H1 (cell line): ENCODE measurements around the gene ZFAND3. TPM values are rescaled to one million over a fixed set of nuclear protein-coding genes. Genes with fewer than 3 reads are reported as not detected.

Experiments
- CTCF ChIA-PET: fragments of 300-600 bp; sonication (Branson Sonifier 250); formaldehyde crosslinking; loops from one replicate; lab custom pipeline; 2021; ENCODE audit not compliant: partially characterized antibody; lab: Charles Lee
- POLR2A ChIA-PET: fragments of 300-600 bp; sonication (Branson Sonifier 250); formaldehyde crosslinking; loops from one replicate; lab custom pipeline; 2021; ENCODE audit warnings: inconsistent platforms; ENCODE audit not compliant: partially characterized antibody; lab: Charles Lee
- DNase-seq, 2 experiments: peaks; one replicate each; pipeline versions ENCODE4 v3.0.0 to v3.0.0-alpha.2; 2010 to 2022; ENCODE audit warnings: low spot score in 2 of 2, low read depth in 1 of 2, mixed read lengths in 1 of 2
- FAIRE-seq: peaks from 2 replicates; lab custom pipeline; 2011; peaks lifted over from hg19 to GRCh38; lab: Jason Lieb, UNC
- H2AFZ ChIP-seq: 2 replicates; pipeline ENCODE4 v1.8.1; 2012; ENCODE audit warnings: low read length, inconsistent platforms
- H2AK5ac ChIP-seq: 2 replicates; pipeline ENCODE4 v1.6.1; 2013; ENCODE audit warnings: low read depth, low read length
- H2BK120ac ChIP-seq: replicated peaks from 2 replicates; pipeline ENCODE3; 2013; ENCODE audit warnings: low read depth, low read length, inconsistent platforms
- H2BK12ac ChIP-seq: 2 replicates; pipeline ENCODE4 v1.6.1; 2013; ENCODE audit warnings: low read depth, low read length
- H2BK15ac ChIP-seq: 2 replicates; pipeline ENCODE4 v1.6.1; 2013; ENCODE audit warnings: low read length
- H2BK20ac ChIP-seq: 2 replicates; pipeline ENCODE4 v1.6.1; 2013; ENCODE audit warnings: low read length
- H2BK5ac ChIP-seq: 2 replicates; pipeline ENCODE4 v1.6.1; 2013; ENCODE audit warnings: low read depth, low read length
- H3K14ac ChIP-seq: 2 replicates; pipeline ENCODE4 v1.6.1; 2013; ENCODE audit warnings: inconsistent platforms; ENCODE audit not compliant: insufficient read length
- H3K18ac ChIP-seq: 2 replicates; pipeline ENCODE4 v1.6.1; 2013; ENCODE audit warnings: low read length; ENCODE audit errors: extremely low read depth
- H3K23ac ChIP-seq: 2 replicates; pipeline ENCODE4 v1.6.1; 2013; ENCODE audit warnings: inconsistent platforms; ENCODE audit not compliant: insufficient read length
- H3K23me2 ChIP-seq: 2 replicates; pipeline ENCODE4 v1.6.1; 2013; ENCODE audit warnings: low read depth, low read length
- H3K27ac ChIP-seq: 2 replicates; pipeline ENCODE4 v1.6.1; 2011; ENCODE audit warnings: low read depth, low read length, inconsistent platforms
- H3K27me3 ChIP-seq, 4 experiments: replicated peaks in 1 of 4; 1 replicate in 1 of 4; 2 replicates in 3 of 4; pipeline versions ENCODE4 v1.6.1 to v1.8.1; 2011 to 2013; ENCODE audit warnings: low read length in 3 of 4, mild to moderate bottlenecking in 3 of 4, inconsistent platforms in 2 of 4, mixed read lengths in 2 of 4, moderate library complexity in 1 of 4; ENCODE audit not compliant: control insufficient read depth in 3 of 4, insufficient read depth in 3 of 4; ENCODE audit errors: extremely low read depth in 1 of 4
- H3K36me3 ChIP-seq, 4 experiments: 2 replicates each; pipeline versions ENCODE4 v1.6.1 to v1.8.1; 2011 to 2013; ENCODE audit warnings: mild to moderate bottlenecking in 4 of 4, low read length in 3 of 4, moderate library complexity in 2 of 4, control low read depth in 1 of 4, inconsistent platforms in 1 of 4; ENCODE audit not compliant: insufficient read depth in 4 of 4, control insufficient read depth in 2 of 4
- H3K4ac ChIP-seq: replicated peaks from 2 replicates; pipeline ENCODE3; 2013; ENCODE audit warnings: low read length, low read depth, mixed read lengths, inconsistent platforms; ENCODE audit not compliant: insufficient read length
- H3K4me1 ChIP-seq, 4 experiments: replicated peaks in 1 of 4; 1 replicate in 1 of 4; 2 replicates in 3 of 4; pipeline versions ENCODE4 v1.6.1 to v1.8.1; 2011 to 2013; ENCODE audit warnings: low read length in 3 of 4, inconsistent platforms in 2 of 4, mixed read lengths in 1 of 4; ENCODE audit not compliant: insufficient read depth in 4 of 4, control insufficient read depth in 3 of 4
- H3K4me2 ChIP-seq, 2 experiments: 2 replicates each; pipeline versions ENCODE4 v1.6.1 to v1.8.1; 2011 to 2013; ENCODE audit warnings: low read depth in 2 of 2, low read length in 2 of 2, control low read depth in 1 of 2, inconsistent platforms in 1 of 2, mild to moderate bottlenecking in 1 of 2; ENCODE audit not compliant: insufficient read depth in 1 of 2
- H3K4me3 ChIP-seq, 4 experiments: fragments of 200-600, 300-600 bp in 1 of 4; sonication (generic), shearing (Covaris generic), sonication (Bioruptor Twin) in 1 of 4; 2 replicates each; pipeline versions ENCODE4 v1.5.1 to v1.8.1; 2011 to 2016; ENCODE audit warnings: low read length in 4 of 4, low read depth in 3 of 4, control low read depth in 2 of 4, inconsistent platforms in 2 of 4, mild to moderate bottlenecking in 2 of 4, mixed read lengths in 1 of 4, moderate library complexity in 1 of 4; ENCODE audit not compliant: insufficient read depth in 2 of 4; ENCODE audit errors: extremely low read depth in 1 of 4
- H3K56ac ChIP-seq: replicated peaks from 2 replicates; pipeline ENCODE3; 2013; ENCODE audit warnings: low read depth, mild to moderate bottlenecking, mixed read lengths, low read length, inconsistent platforms; ENCODE audit not compliant: insufficient read length
- H3K79me1 ChIP-seq: 2 replicates; pipeline ENCODE4 v1.6.1; 2013; ENCODE audit warnings: low read depth, low read length, control low read depth
- H3K79me2 ChIP-seq, 2 experiments: 2 replicates each; pipeline versions ENCODE4 v1.6.1 to v1.8.1; 2012 to 2013; ENCODE audit warnings: low read length in 2 of 2, mild to moderate bottlenecking in 2 of 2, inconsistent platforms in 1 of 2; ENCODE audit not compliant: insufficient read depth in 2 of 2, control insufficient read depth in 1 of 2
- H3K9ac ChIP-seq, 4 experiments: replicated peaks in 1 of 4; 1 replicate in 1 of 4; 2 replicates in 3 of 4; pipeline versions ENCODE4 v1.6.1 to v1.8.1; 2011 to 2013; ENCODE audit warnings: low read depth in 3 of 4, low read length in 3 of 4, control low read depth in 2 of 4, mild to moderate bottlenecking in 2 of 4, moderate library complexity in 2 of 4, inconsistent platforms in 1 of 4; ENCODE audit errors: extremely low read depth in 1 of 4
- H3K9me3 ChIP-seq, 2 experiments: 2 replicates each; pipeline versions ENCODE4 v1.6.1 to v1.8.1; 2012 to 2013; ENCODE audit warnings: mild to moderate bottlenecking in 2 of 2, moderate library complexity in 2 of 2, control low read depth in 1 of 2, inconsistent platforms in 1 of 2, low read depth in 1 of 2, low read length in 1 of 2, mixed read lengths in 1 of 2; ENCODE audit not compliant: insufficient read depth in 2 of 2
- H4K20me1 ChIP-seq, 2 experiments: replicated peaks in 1 of 2; 2 replicates each; pipeline versions ENCODE3 to v1.8.1; 2011 to 2013; ENCODE audit warnings: inconsistent platforms in 2 of 2, low read length in 2 of 2, mild to moderate bottlenecking in 1 of 2; ENCODE audit not compliant: insufficient read depth in 2 of 2, control insufficient read depth in 1 of 2
- H4K5ac ChIP-seq: 2 replicates; pipeline ENCODE4 v1.6.1; 2013; ENCODE audit warnings: low read length, low read depth, mixed read lengths, inconsistent platforms; ENCODE audit not compliant: insufficient read length
- H4K8ac ChIP-seq: 2 replicates; pipeline ENCODE4 v1.8.0; 2013; ENCODE audit warnings: mild to moderate bottlenecking, moderate library complexity, low read length, inconsistent platforms; ENCODE audit not compliant: insufficient read depth; ENCODE audit errors: extremely low read depth
- H4K91ac ChIP-seq: replicated peaks from 2 replicates; pipeline ENCODE3; 2013; ENCODE audit warnings: low read length, mixed read lengths, inconsistent platforms; ENCODE audit not compliant: insufficient read length
- CTCF ChIP-seq, 3 experiments: IDR thresholded peaks; 1 replicate in 2 of 3; 2 replicates in 1 of 3; pipeline versions ENCODE4 v1.5.1 to v1.6.1; 2011; ENCODE audit warnings: low read length in 3 of 3, mild to moderate bottlenecking in 3 of 3, inconsistent platforms in 2 of 3, low read depth in 1 of 3, moderate library complexity in 1 of 3; ENCODE audit not compliant: insufficient read depth in 1 of 3; ENCODE audit errors: control extremely low read depth in 1 of 3
- GTF2F1 ChIP-seq: IDR thresholded peaks from 2 replicates; pipeline ENCODE4 v1.6.1; 2012; ENCODE audit warnings: low read depth, low read length, improper control_type of control experiment, borderline replicate concordance
- NANOG ChIP-seq: IDR thresholded peaks from 2 replicates; pipeline ENCODE4 v1.6.1; 2011; ENCODE audit warnings: low read length, low read depth, mild to moderate bottlenecking, inconsistent platforms; ENCODE audit not compliant: insufficient read depth, poor library complexity, severe bottlenecking
- NRF1 ChIP-seq: IDR thresholded peaks from 2 replicates; pipeline ENCODE4 v1.6.1; 2011; ENCODE audit warnings: mild to moderate bottlenecking, low read depth, low read length, improper control_type of control experiment
- PHF8 ChIP-seq: fragments of 200-600 bp; sonication (generic); conservative IDR thresholded peaks from 2 replicates; pipeline ENCODE4 v1.7.1; 2012; ENCODE audit warnings: low read depth, mild to moderate bottlenecking, inconsistent platforms, low read length, moderate library complexity
- POLR2A ChIP-seq, 2 experiments: IDR thresholded peaks; 1 replicate in 1 of 2; 2 replicates in 1 of 2; pipeline ENCODE4 v1.6.1; 2011; ENCODE audit warnings: low read depth in 2 of 2, low read length in 2 of 2, mild to moderate bottlenecking in 2 of 2; ENCODE audit errors: control extremely low read depth in 1 of 2
- RFX5 ChIP-seq: IDR thresholded peaks from 2 replicates; pipeline ENCODE4 v1.6.1; 2011; ENCODE audit warnings: low read depth, low read length, improper control_type of control experiment, borderline replicate concordance
- TAF1 ChIP-seq: IDR thresholded peaks from 2 replicates; pipeline ENCODE4 v1.6.1; 2011; ENCODE audit warnings: mild to moderate bottlenecking, low read depth, low read length
- TEAD4 ChIP-seq: IDR thresholded peaks from 2 replicates; pipeline ENCODE4 v1.6.1; 2012; ENCODE audit warnings: low read depth, low read length, inconsistent platforms, mixed read lengths
- ZNF274 ChIP-seq: IDR thresholded peaks from 2 replicates; pipeline ENCODE4 v1.7.0; 2012; ENCODE audit warnings: low read length, borderline replicate concordance; ENCODE audit errors: extremely low read depth
- WGBS, 2 experiments: shearing (Covaris generic) in 1 of 2; methylation state at CpG; one replicate each; pipeline versions ENCODE4 v1.1.6 to v1.1.7; 2013 to 2015; ENCODE audit warnings: low lambda C conversion rate in 2 of 2, mixed read lengths in 2 of 2, inconsistent platforms in 1 of 2, low coverage in 1 of 2, missing lambda C conversion rate in 1 of 2; ENCODE audit not compliant: insufficient replicate concordance in 2 of 2, insufficient coverage in 1 of 2, insufficient read length in 1 of 2; ENCODE audit errors: extremely low coverage in 1 of 2, missing lambda C conversion rate in 1 of 2; 5-methylcytosine and 5-hydroxymethylcytosine counted together
- polyA plus RNA-seq, 7 experiments: library from polyadenylated mRNA; depleted of rRNA in 3 of 7; stranded (reverse) in 5 of 7; unstranded in 2 of 7; fragments of >200 nt in 5 of 7; fragments of 200-250 nt in 2 of 7; gene quantifications; 1 replicate in 5 of 7; 2 replicates in 1 of 7; 4 replicates in 1 of 7; pipeline versions ENCODE4 v1.2.1 to v1.2.3, GENCODE V29; 2011 to 2013; ENCODE audit warnings: missing spikeins in 2 of 7, mixed read lengths in 2 of 7
- total RNA-seq: library from RNA; stranded (reverse); fragmentation: NEBNext Ultra II Directional; extraction: Animal tissue kit (Norgen Biotek cat#: 25700); gene quantifications from 2 replicates; pipeline ENCODE4 v1.2.1, GENCODE V29; 2021
- TF ChIP-seq, protein P1 (sequence below): IDR thresholded peaks from 2 replicates; pipeline ENCODE4 v1.6.1; 2011; ENCODE audit warnings: low read length, improper control_type of control experiment

The ZFAND3 gene
- total and polyA plus RNA-seq, 2 of the 8 experiments (the other 6 are each of a cell fraction or from before 2014, with no cell fraction given) = 13.0 to 51.3 TPM

DNA sequence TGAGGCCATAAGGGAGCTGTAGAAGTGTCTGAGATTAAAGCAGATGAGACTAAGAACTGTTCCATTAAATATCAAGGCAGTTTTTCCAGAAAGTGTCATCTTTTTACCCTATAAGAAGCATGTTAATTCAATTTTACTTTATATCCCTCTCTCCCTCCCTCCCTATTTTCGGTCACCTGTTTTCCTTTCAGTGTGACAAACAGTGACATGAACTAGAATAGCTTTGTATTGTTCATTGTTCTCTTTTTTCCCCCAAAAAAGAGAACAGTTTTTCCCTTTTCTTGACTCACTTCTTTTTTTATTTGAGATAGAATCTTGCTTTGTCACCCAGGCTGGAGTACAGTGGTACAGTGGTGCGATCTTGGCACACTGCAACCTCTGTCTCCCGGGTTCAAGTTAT, 269.3 kb downstream of the ZFAND3 start:
- Histone ChIP-seq H2AFZ (no peak overlapping the region), H3K4me3 (no peak overlapping the region), H4K91ac (no peak overlapping the region), H2BK120ac (no peak overlapping the region), H4K8ac (no peak overlapping the region), H2BK12ac (no peak overlapping the region), H3K23me2 (no peaks in the 10 kb centered on the region), H3K4me2 (no peak overlapping the region), H3K4ac (no peak overlapping the region), H3K27me3 (peaks cover 0 to 1% (median 0%) of the 10 kb centered on the region in 4 experiments; a peak in 1 of 7 replicates), H3K14ac (no peak overlapping the region), H3K9me3 (no peaks in the 10 kb centered on the region), H3K79me1 (no peaks in the 10 kb centered on the region), H2BK5ac (no peak overlapping the region), H3K23ac (no peak overlapping the region), H4K20me1 (no peaks in the 10 kb centered on the region), H3K9ac (no peak overlapping the region), H2BK15ac (no peak overlapping the region), H3K27ac (no peak overlapping the region), H3K56ac (no peak overlapping the region), H3K18ac (no peak overlapping the region), H3K79me2 (no peaks in the 10 kb centered on the region), H3K36me3 (no peaks in the 10 kb centered on the region), H2AK5ac (no peak overlapping the region), H4K5ac (no peak overlapping the region), H3K4me1 (no peaks in the 10 kb centered on the region), H2BK20ac (no peak overlapping the region)
- 91% methylated on average over 3 of the region's 3 CpGs; no CpG with 5 or more reads in 1 of the 2 experiments for WGBS, 2 experiments
- CTCF ChIA-PET = interaction anchor here (1.6 kb wide), 1 partner anchor 405 kb away, joined by 4 read pairs; no protein-coding TSS in a partner anchor
- DNase-seq = no peak
- no peak for FAIRE-seq
- POLR2A ChIA-PET = no interaction called here
- TF ChIP-seq, protein P1, sequence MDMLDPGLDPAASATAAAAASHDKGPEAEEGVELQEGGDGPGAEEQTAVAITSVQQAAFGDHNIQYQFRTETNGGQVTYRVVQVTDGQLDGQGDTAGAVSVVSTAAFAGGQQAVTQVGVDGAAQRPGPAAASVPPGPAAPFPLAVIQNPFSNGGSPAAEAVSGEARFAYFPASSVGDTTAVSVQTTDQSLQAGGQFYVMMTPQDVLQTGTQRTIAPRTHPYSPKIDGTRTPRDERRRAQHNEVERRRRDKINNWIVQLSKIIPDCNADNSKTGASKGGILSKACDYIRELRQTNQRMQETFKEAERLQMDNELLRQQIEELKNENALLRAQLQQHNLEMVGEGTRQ = no peak
- TF ChIP-seq ZNF274 (no peak), TAF1 (no peak), NANOG (no peak), GTF2F1 (no peak), TEAD4 (no peak), CTCF (IDR thresholded peaks at IDR 0.05; ENCODE audit: control extremely low read depth in 1 of 3, insufficient read depth in 1 of 3, low read depth in 1 of 3, low read length in 3 of 3) (no peak), NRF1 (no peak), PHF8 (no peak), POLR2A (IDR thresholded peaks at IDR 0.05; ENCODE audit: control extremely low read depth in 1 of 2, low read depth in 2 of 2, low read length in 2 of 2) (no peak), RFX5 (no peak)
